Body of pancreas (tissue), 4 donors: ENCODE results near the gene HNRNPH2. TPM values are rescaled to one million over a fixed set of nuclear protein-coding genes. Genes with fewer than 3 reads are reported as not detected.

Source experiments
- ATAC-seq: fragments of 150-250 bp; one replicate; pipeline ENCODE4 v1.9.1; 2016
- DNase-seq, 4 donors: peaks; one replicate each; pipeline ENCODE4 v3.0.0-alpha.2; 2019
- H3K27ac ChIP-seq, 4 donors: fragments of 200-600 bp; sonication (generic); 1 replicate in 3 of 4; 2 replicates in 1 of 4; pipeline versions ENCODE4 v1.5.1 to v1.6.1; 2016 to 2019; ENCODE audit warnings: mild to moderate bottlenecking in 1 of 4, mixed read lengths in 1 of 4, moderate library complexity in 1 of 4
- H3K27me3 ChIP-seq, 2 donors: fragments of 200-600 bp; sonication (generic); one replicate each; pipeline ENCODE4 v1.6.0; 2016; ENCODE audit warnings: mild to moderate bottlenecking in 1 of 2
- H3K36me3 ChIP-seq, 2 donors: fragments of 200-600 bp; sonication (generic); replicated peaks in 1 of 2; 2 replicates each; pipeline ENCODE4 v1.5.1; 2016; ENCODE audit warnings: low read depth in 2 of 2; ENCODE audit not compliant: insufficient read depth in 1 of 2
- H3K4me1 ChIP-seq: fragments of 200-600 bp; sonication (generic); one replicate; pipeline ENCODE4 v1.6.0; 2016
- H3K4me3 ChIP-seq, 2 donors: fragments of 200-600 bp; sonication (generic); 1 replicate in 1 of 2; 2 replicates in 1 of 2; pipeline ENCODE4 v1.5.1; 2016 to 2019
- H3K9me3 ChIP-seq, 3 donors: fragments of 200-600 bp; sonication (generic); 1 replicate in 2 of 3; 2 replicates in 1 of 3; pipeline ENCODE4 v1.5.1; 2016
- CTCF ChIP-seq, 7 experiments: fragments of 450-650 bp in 4 of 7; fragments of 200-600 bp in 3 of 7; sonication (generic) in 3 of 7; IDR thresholded peaks; one replicate each; pipeline ENCODE4 v1.5.1; 2016 to 2019; ENCODE audit warnings: antibody characterized with exemption in 7 of 7
- POLR2A ChIP-seq, 3 donors: fragments of 450-650 bp; IDR thresholded peaks; one replicate each; pipeline ENCODE4 v1.6.1; 2016; ENCODE audit warnings: antibody characterized with exemption in 3 of 3, mild to moderate bottlenecking in 2 of 3
- WGBS, 2 donors: methylation state at CpG; one replicate each; pipeline ENCODE4 v1.1.5; 2017; 5-methylcytosine and 5-hydroxymethylcytosine counted together
- intact Hi-C: fragments of 100-400 bp; cut with DNase I; formaldehyde crosslinking; loops from one replicate; pipeline ENCODE4 v1.15.1; 2023
- total RNA-seq, 2 donors: library from RNA; depleted of rRNA; stranded (reverse); fragments of >200 nt; gene quantifications; one replicate each; pipeline ENCODE4 v1.1.0, GENCODE V29; 2016

Gene HNRNPH2
- total RNA-seq, 2 donors from 2014 or later = 24.1 to 25.7 TPM

GRCh38 chrX:101362757-101363156, 45.3 kb upstream of the HNRNPH2 start:
- Histone ChIP-seq H3K36me3 (no peaks in the 10 kb centered on the region), H3K4me1 (no peaks in the 10 kb centered on the region), H3K27me3 (no peaks in the 10 kb centered on the region), H3K9me3 (no peaks in the 10 kb centered on the region), H3K4me3 (no peak overlapping the region), H3K27ac (no peak overlapping the region)
- ATAC-seq (no peak), DNase-seq (no peak)
- TF ChIP-seq POLR2A (IDR thresholded peaks at IDR 0.05) = no peak
- TF ChIP-seq CTCF (IDR thresholded peaks at IDR 0.05) = no peak
- intact Hi-C loops = no loop called here

GRCh38 chrX:101365301-101365795, 42.7 kb upstream of the HNRNPH2 start:
- ATAC-seq (no peak), DNase-seq (no peak)
- no peaks in the 10 kb centered on the region for H3K27me3 ChIP-seq
- no peak for TF ChIP-seq POLR2A (IDR thresholded peaks at IDR 0.05)
- TF ChIP-seq CTCF (IDR thresholded peaks at IDR 0.05) = no peak
- no peaks in the 10 kb centered on the region for H3K4me1 ChIP-seq
- no peaks in the 10 kb centered on the region for H3K9me3 ChIP-seq
- intact Hi-C loops = no loop called here
- H3K36me3 ChIP-seq = no peaks in the 10 kb centered on the region
- no peak overlapping the region for H3K27ac ChIP-seq
- WGBS, 2 donors = 87 to 89% methylated on average over 1 of the region's 1 CpG
- H3K4me3 ChIP-seq = no peak overlapping the region

GRCh38 chrX:101368800-101369199, 39.2 kb upstream of the HNRNPH2 start:
- DNase-seq = no peak
- intact Hi-C loops = no loop called here
- no peak overlapping the region for H3K27ac ChIP-seq

GRCh38 chrX:101369687-101370086, 38.3 kb upstream of the HNRNPH2 start:
- H3K27ac ChIP-seq = no peak overlapping the region
- TF ChIP-seq POLR2A (IDR thresholded peaks at IDR 0.05) (no peak), CTCF (IDR thresholded peaks at IDR 0.05) (no peak)
- no peak overlapping the region for H3K4me3 ChIP-seq
- WGBS, 2 donors = 54 to 65% methylated on average over 6 of the region's 6 CpGs
- intact Hi-C loops = no loop called here
- no peaks in the 10 kb centered on the region for H3K4me1 ChIP-seq
- ATAC-seq (no peak), DNase-seq (no peak)
- no peaks in the 10 kb centered on the region for H3K36me3 ChIP-seq
- H3K27me3 ChIP-seq = no peaks in the 10 kb centered on the region
- no peaks in the 10 kb centered on the region for H3K9me3 ChIP-seq

More at GRCh38 chrX:101368800-101369199, 39.2 kb upstream of the HNRNPH2 start:
- ATAC-seq = no peak
- Histone ChIP-seq H3K9me3 (no peaks in the 10 kb centered on the region), H3K27me3 (no peaks in the 10 kb centered on the region), H3K4me1 (no peaks in the 10 kb centered on the region), H3K36me3 (no peaks in the 10 kb centered on the region), H3K4me3 (no peak overlapping the region)
- TF ChIP-seq POLR2A (IDR thresholded peaks at IDR 0.05) (no peak), CTCF (IDR thresholded peaks at IDR 0.05) (no peak)

GRCh38 chrX:101370888-101371504, 37.0 kb upstream of the HNRNPH2 start:
- Histone ChIP-seq H3K4me1 (no peaks in the 10 kb centered on the region), H3K9me3 (no peaks in the 10 kb centered on the region), H3K4me3 (no peak overlapping the region), H3K27me3 (no peaks in the 10 kb centered on the region), H3K36me3 (no peaks in the 10 kb centered on the region), H3K27ac (no peak overlapping the region)
- ATAC-seq = no peak
- TF ChIP-seq POLR2A (IDR thresholded peaks at IDR 0.05) (no peak), CTCF (IDR thresholded peaks at IDR 0.05) (no peak)
- intact Hi-C loops = no loop called here
- no peak for DNase-seq
- WGBS, 2 donors = 46 to 75% methylated on average over 3 of the region's 3 CpGs
